Activated naive CD4-positive, alpha-beta T cell treated with Interleukin-2 at 50 U/mL for 16 hours (primary cell): ENCODE measurements around the gene GPC5.

Experiments used
- DNase-seq: peaks from one replicate; pipeline ENCODE4 v3.0.0-alpha.2; 2020

Gene GPC5

GRCh38 chr13:91540158-91540736 is 141.8 kb downstream of the GPC5 start:
- no peak for DNase-seq

- no peak for DNase-seq
Observed at GRCh38 chr13:91544723-91545122, 146.3 kb downstream of the GPC5 start.

- DNase-seq = no peak
Observed at GRCh38 chr13:91546900-91547299, 148.5 kb downstream of the GPC5 start.

GRCh38 chr13:91553584-91553983 is 155.2 kb downstream of the GPC5 start:
- no peak for DNase-seq

- no peak for DNase-seq
Observed at GRCh38 chr13:91554101-91554500, 155.7 kb downstream of the GPC5 start.

GRCh38 chr13:91557328-91558090 is 159.1 kb downstream of the GPC5 start:
- DNase-seq = no peak

GRCh38 chr13:91563799-91564198 is 165.4 kb downstream of the GPC5 start:
- DNase-seq = no peak

- no peak for DNase-seq
Observed at GRCh38 chr13:91564396-91564795, 166.0 kb downstream of the GPC5 start.

GRCh38 chr13:91565296-91565695 is 166.9 kb downstream of the GPC5 start:
- DNase-seq = no peak

GRCh38 chr13:91567485-91568207 is 169.2 kb downstream of the GPC5 start:
- no peak for DNase-seq

GRCh38 chr13:91571681-91572080 is 173.3 kb downstream of the GPC5 start:
- DNase-seq = no peak

- DNase-seq = no peak
Observed at GRCh38 chr13:91572439-91572838, 174.0 kb downstream of the GPC5 start.

GRCh38 chr13:91572944-91573598 is 174.7 kb downstream of the GPC5 start:
- DNase-seq = no peak

GRCh38 chr13:91574766-91575165 is 176.3 kb downstream of the GPC5 start:
- DNase-seq = no peak

- no peak for DNase-seq
Observed at GRCh38 chr13:91576590-91576989, 178.2 kb downstream of the GPC5 start.

- DNase-seq = no peak
Observed at GRCh38 chr13:91579320-91579719, 180.9 kb downstream of the GPC5 start.

GRCh38 chr13:91580749-91581148 is 182.3 kb downstream of the GPC5 start:
- no peak for DNase-seq

- DNase-seq = no peak
Observed at GRCh38 chr13:91586609-91587008, 188.2 kb downstream of the GPC5 start.

GRCh38 chr13:91588541-91588940 is 190.1 kb downstream of the GPC5 start:
- DNase-seq = no peak

- DNase-seq = no peak
Observed at GRCh38 chr13:91592056-91593014, 193.9 kb downstream of the GPC5 start.

GRCh38 chr13:91593456-91593855 is 195.0 kb downstream of the GPC5 start:
- DNase-seq = no peak

GRCh38 chr13:91594061-91594460 is 195.6 kb downstream of the GPC5 start:
- no peak for DNase-seq
